Testis (tissue), 2 donors: ENCODE measurements around the gene MAST4.

ENCODE experiments used
- CTCF ChIP-seq, 3 experiments: fragments of 450-650 bp in 2 of 3; fragments of 200-600 bp in 1 of 3; sonication (generic) in 1 of 3; IDR thresholded peaks; one replicate each; pipeline ENCODE4 v1.5.1; 2016 to 2019; ENCODE audit warnings: antibody characterized with exemption in 3 of 3, mild to moderate bottlenecking in 2 of 3, moderate library complexity in 1 of 3
- POLR2A ChIP-seq: fragments of 450-650 bp; IDR thresholded peaks from one replicate; pipeline ENCODE4 v1.6.1; 2017; ENCODE audit warnings: antibody characterized with exemption, mild to moderate bottlenecking, moderate library complexity

GRCh38 chr5:66689522-66690220 is 93.5 kb downstream of the MAST4 start:
- TF ChIP-seq CTCF (IDR thresholded peaks at IDR 0.05): no peak
- TF ChIP-seq POLR2A: no peak
